Midbrain (tissue), 1 donor: ENCODE results near the gene PHF19.
A peak's percentile ranks its signal among the peaks of the same experiment; 100 is the strongest.

Experiments
- DNase-seq: peaks from one replicate; lab custom pipeline; 2025; lab: John Stamatoyannopoulos, UW

Gene PHF19

GRCh38 chr9:120853198-120853597, 23.8 kb downstream of the PHF19 start:
- DNase-seq = no peak

GRCh38 chr9:120852240-120853010, 24.6 kb downstream of the PHF19 start:
- DNase-seq = no peak

GRCh38 chr9:120851449-120851848, 25.5 kb downstream of the PHF19 start:
- no peak for DNase-seq

- DNase-seq = no peak
These were observed 26.7 kb downstream of the PHF19 start for GRCh38 chr9:120850315-120850714.

GRCh38 chr9:120846906-120847305, 30.1 kb downstream of the PHF19 start:
- DNase-seq = no peak

- no peak for DNase-seq
These were observed 30.6 kb downstream of the PHF19 start for GRCh38 chr9:120846251-120846889.

- DNase-seq = no peak
These were observed 31.7 kb downstream of the PHF19 start for GRCh38 chr9:120845255-120845654.

- DNase-seq = peak; percentile 93
These were observed 34.1 kb downstream of the PHF19 start, which contains the start of gene PSMD5 for GRCh38 chr9:120842685-120843485. TSS of gene PSMD5 (minus strand) at chr9:120842922. CDS start at chr9:120842909, 13 bp downstream.

GRCh38 chr9:120841930-120842684, 34.9 kb downstream of the PHF19 start:
- DNase-seq = peak; percentile 61

- no peak for DNase-seq
These were observed 37.8 kb downstream of the PHF19 start for GRCh38 chr9:120839146-120839545.

GRCh38 chr9:120837921-120838320, 39.1 kb downstream of the PHF19 start:
- no peak for DNase-seq

- DNase-seq = no peak
These were observed 43.7 kb downstream of the PHF19 start for GRCh38 chr9:120833325-120833724.

- DNase-seq = no peak
These were observed 44.2 kb downstream of the PHF19 start for GRCh38 chr9:120832807-120833206.

- DNase-seq = no peak
These were observed 46.1 kb downstream of the PHF19 start for GRCh38 chr9:120830865-120831264.

- DNase-seq = no peak
These were observed 46.8 kb downstream of the PHF19 start for GRCh38 chr9:120830151-120830550.

- no peak for DNase-seq
These were observed 47.3 kb downstream of the PHF19 start for GRCh38 chr9:120829650-120830049.

GRCh38 chr9:120820095-120820494, 56.9 kb downstream of the PHF19 start:
- DNase-seq = no peak

GRCh38 chr9:120818595-120818994, 58.4 kb downstream of the PHF19 start:
- no peak for DNase-seq

- no peak for DNase-seq
These were observed 61.9 kb downstream of the PHF19 start for GRCh38 chr9:120815075-120815474.

GRCh38 chr9:120808931-120809330, 68.1 kb downstream of the PHF19 start:
- DNase-seq = no peak

GRCh38 chr9:120807607-120808379, 69.2 kb downstream of the PHF19 start:
- DNase-seq = no peak
